Muscle layer of duodenum (tissue), 2 donors: ENCODE measurements around the gene MATN1.

ENCODE experiments used
- H3K27ac ChIP-seq: one replicate; pipeline ENCODE4 v1.7.0; 2013; ENCODE audit warnings: mild to moderate bottlenecking, low read length
- H3K27me3 ChIP-seq: one replicate; pipeline ENCODE4 v1.7.0; 2013; ENCODE audit warnings: low read depth, mild to moderate bottlenecking, control low read depth, low read length
- H3K36me3 ChIP-seq, 2 donors: one replicate each; pipeline ENCODE4 v1.7.0; 2013; ENCODE audit warnings: low read length in 2 of 2, control low read depth in 1 of 2, mild to moderate bottlenecking in 1 of 2; ENCODE audit not compliant: insufficient read depth in 2 of 2, control insufficient read depth in 1 of 2
- H3K4me1 ChIP-seq, 2 donors: one replicate each; pipeline ENCODE4 v1.7.0; 2013; ENCODE audit warnings: low read length in 2 of 2, mild to moderate bottlenecking in 2 of 2, control low read depth in 1 of 2, moderate library complexity in 1 of 2; ENCODE audit not compliant: insufficient read depth in 2 of 2, control insufficient read depth in 1 of 2
- H3K4me3 ChIP-seq, 2 donors: one replicate each; pipeline ENCODE4 v1.7.0; 2013; ENCODE audit warnings: low read length in 2 of 2, low read depth in 1 of 2, mild to moderate bottlenecking in 1 of 2
- H3K9me3 ChIP-seq, 2 donors: one replicate each; pipeline ENCODE4 v1.7.0; 2013; ENCODE audit warnings: low read length in 2 of 2, control low read depth in 1 of 2, mild to moderate bottlenecking in 1 of 2; ENCODE audit not compliant: control insufficient read depth in 1 of 2
- donor health status: healthy.

Gene MATN1

DNA sequence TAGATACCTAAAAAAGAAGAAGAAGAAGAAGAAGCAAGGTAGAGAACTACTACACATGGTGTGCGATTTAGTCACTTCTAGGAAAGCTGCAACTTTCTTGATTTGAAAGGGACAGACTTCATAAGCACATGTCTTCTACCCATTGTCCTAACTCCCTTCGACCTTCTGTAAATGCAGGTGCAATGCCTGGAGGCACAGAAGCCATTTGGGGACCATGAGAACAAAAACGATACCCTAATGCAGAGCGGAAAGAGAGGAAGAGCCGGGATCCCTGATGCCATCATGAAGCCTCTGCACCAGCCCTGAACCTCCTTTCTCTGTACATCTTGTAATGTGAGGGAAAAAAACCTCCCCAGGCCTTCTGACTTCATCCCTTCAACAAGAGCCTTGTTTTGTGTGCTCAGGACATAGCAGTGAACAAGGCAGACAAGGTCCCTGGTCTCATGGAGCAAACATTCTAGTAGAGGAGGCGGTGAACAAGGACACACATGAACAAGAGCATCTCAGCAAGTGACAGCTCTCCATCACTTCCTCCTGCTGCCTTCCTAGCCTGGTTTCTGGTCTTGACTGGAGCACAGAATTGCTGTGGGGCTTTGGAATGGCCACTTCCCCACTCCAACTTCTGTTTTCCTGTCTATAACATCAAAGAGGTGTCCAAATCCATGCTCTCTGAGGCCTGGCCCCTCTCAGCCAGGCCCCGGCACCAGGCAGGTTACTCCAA lies 39.7 kb upstream of the MATN1 start:
- no peak overlapping the region for H3K4me3 ChIP-seq
- H3K9me3 ChIP-seq: no peaks in the 10 kb centered on the region
- no peaks in the 10 kb centered on the region for H3K36me3 ChIP-seq
- no peak overlapping the region for H3K27ac ChIP-seq
- peaks cover 0 to 8% of the 10 kb centered on the region in 2 donors for H3K4me1 ChIP-seq
- H3K27me3 ChIP-seq: no peaks in the 10 kb centered on the region

DNA sequence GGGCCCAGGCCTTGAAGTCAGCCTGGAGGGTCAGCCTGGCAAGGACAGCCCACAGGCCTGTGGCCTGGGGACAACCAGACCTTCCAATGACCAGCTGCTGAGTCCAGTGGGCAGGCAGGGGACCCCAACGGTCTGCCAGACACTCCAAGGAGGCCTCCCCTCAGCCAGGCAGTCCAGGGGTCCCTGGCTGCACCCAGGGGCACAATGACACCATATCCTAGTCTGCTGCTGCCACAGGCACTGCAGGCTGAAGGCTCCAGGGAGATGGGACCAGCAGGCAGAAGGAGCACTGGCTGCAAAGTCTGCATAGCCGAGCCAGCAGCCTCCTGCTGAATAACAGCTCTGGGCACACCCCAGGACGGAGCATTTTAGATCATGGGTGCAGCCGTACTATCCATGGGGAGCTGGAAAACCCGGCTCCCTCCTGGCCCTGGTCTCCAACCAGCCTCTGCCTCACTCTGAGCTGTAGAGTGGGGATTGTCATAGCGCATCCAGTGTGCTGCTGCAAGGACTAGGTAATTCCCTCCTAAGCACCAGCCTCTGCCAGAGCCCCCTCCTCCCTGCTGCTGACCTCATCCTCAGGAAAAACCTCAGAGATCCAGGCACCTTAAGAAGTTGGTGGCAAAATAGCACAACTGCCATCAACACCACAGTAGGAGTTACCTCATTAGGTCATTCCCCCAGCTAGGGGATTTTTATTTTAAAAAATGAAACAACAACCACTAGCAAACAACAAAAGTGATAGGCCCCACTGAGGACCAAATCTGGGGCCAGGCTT lies 39.0 kb upstream of the MATN1 start:
- no peaks in the 10 kb centered on the region for H3K9me3 ChIP-seq
- no peak overlapping the region for H3K4me3 ChIP-seq
- no peaks in the 10 kb centered on the region for H3K27me3 ChIP-seq
- no peaks in the 10 kb centered on the region for H3K36me3 ChIP-seq
- no peak overlapping the region for H3K27ac ChIP-seq
- peaks cover 0 to 8% of the 10 kb centered on the region in 2 donors for H3K4me1 ChIP-seq

DNA sequence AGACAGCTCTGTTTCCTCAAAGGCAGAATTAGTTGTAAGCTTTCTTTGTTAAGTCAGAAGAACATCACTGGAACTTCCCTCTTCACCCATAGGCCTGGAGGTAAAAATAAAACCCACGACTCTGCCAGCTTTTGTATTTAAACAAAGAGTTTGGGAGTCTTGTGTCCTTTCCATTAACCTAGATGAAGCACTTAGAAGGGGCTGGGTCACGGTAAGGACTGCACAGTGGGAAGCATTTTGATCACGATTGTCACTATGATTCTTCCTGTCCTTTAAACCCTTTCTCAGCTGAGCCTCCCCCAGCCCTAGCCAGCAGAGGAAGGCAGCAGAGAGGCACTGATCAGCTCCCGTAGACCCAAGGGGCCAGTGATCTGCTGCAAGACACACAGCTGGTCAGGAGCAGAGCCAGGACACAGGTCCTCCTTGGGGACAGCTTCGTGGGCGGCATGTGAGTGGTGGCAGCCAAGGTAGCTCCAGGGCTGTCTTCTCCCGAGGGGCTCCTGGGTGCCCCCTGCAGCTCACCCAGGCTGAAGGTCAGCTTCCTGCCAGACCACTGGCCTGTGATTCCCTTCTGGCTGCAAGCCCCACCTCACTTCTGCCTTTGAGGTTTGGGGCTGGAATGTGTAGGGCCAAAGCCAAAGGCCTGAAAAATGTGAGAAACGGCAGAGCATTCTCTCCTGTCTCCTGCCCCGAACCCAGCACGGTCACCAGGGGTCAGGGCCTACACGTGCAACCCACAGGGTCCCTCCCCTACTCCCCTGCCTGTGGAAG lies 38.2 kb upstream of the MATN1 start:
- Histone ChIP-seq H3K27me3 (no peaks in the 10 kb centered on the region), H3K4me3 (no peak overlapping the region), H3K36me3 (no peaks in the 10 kb centered on the region), H3K27ac (no peak overlapping the region), H3K4me1 (peaks cover 0 to 8% of the 10 kb centered on the region in 2 donors), H3K9me3 (no peaks in the 10 kb centered on the region)

DNA sequence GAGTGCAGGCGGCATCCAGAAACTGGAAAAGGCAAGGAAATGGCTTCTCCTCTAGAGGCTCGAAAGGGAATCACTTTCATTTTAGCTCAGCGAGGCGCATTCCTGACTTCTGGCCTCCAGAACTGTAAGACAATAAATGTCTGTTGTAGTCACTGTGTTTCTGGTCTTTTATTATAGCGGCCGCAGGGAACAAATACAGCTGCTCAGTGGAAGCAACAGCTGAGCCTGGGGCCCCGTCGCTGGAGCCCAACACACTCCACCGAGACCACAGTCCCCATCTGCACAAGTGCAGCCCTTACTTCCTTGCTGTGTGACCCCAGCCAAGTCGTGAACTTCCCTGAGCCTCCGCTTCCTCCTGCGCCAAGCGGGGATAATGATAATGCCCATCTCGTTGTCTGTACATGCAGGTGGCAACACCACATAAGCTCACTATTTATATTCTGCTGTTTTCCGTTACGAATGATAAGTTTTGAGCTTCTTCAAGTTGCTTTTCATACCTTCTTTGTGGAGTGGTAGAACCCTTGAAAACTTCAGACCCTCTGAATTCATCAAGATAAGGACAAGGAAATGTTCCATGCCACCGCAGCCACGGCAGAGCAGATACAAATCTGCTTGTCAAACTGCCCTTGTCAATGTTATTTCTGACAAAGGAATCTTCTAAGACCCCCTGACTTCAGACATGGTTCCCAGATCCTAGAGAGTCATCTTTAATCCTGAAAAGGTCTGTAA lies 37.4 kb upstream of the MATN1 start:
- Histone ChIP-seq H3K9me3 (no peaks in the 10 kb centered on the region), H3K27ac (no peak overlapping the region), H3K27me3 (no peaks in the 10 kb centered on the region), H3K4me1 (peaks cover 0 to 8% of the 10 kb centered on the region in 2 donors), H3K36me3 (no peaks in the 10 kb centered on the region), H3K4me3 (no peak overlapping the region)

DNA sequence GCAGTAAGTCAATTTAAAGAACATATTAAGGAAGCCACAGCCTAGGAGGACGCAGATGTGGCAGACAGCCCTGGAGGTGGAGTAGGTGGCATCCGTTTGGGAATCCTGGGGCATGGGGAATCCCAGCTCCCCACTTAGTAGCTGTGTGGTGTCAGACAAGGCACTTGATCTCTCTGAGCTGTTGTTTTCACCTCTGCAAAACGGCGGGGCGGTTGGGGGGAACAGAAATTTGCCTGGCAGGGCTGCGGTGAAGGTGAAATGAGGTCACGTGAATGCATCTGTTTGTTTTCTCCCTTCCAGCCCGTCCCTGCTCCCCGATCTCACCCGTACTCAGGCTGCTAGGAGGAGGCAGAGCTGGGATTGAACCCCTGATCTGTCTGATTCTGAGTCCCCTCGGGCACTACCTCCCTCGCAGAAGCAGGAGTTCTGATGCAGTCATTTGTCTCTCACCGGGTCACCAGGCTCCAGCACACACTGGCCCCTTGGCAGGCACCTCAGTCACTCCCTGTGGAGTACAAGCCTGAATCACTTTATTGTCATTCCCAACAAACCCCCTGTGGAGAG lies 36.4 kb upstream of the MATN1 start:
- H3K4me1 ChIP-seq: peaks cover 0 to 8% of the 10 kb centered on the region in 2 donors
- no peak overlapping the region for H3K4me3 ChIP-seq
- H3K27me3 ChIP-seq: no peaks in the 10 kb centered on the region
- no peaks in the 10 kb centered on the region for H3K9me3 ChIP-seq
- H3K36me3 ChIP-seq: no peaks in the 10 kb centered on the region
- H3K27ac ChIP-seq: no peak overlapping the region

DNA sequence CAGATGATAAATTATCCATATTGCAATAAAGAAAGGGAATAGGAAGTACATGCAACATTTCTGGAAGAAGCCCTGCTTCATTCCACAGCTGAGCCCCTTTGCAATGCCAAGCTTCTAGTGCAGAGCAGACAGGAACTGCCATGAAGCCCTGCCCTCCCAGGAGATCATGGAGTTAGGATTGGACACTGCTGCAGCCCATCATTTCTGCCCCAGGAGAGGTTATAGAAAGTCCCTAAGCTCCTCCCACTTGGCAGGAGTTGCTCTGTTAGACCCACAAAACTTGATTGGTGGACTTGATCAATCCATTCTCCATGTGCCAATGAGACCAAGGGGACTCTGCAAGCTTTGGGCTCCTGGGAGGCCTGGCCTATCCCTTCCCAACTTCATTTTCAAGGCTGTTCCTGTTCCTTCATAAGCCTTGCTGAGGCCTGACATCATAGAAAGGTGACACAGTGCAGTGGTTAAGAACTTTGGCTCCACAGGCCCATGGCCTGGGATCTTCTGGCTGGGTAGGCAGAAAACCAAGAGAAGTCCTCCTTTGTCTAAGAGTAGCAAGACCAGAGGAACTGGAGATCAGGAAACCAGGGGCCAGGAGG lies 35.5 kb upstream of the MATN1 start:
- Histone ChIP-seq H3K36me3 (no peaks in the 10 kb centered on the region), H3K4me3 (no peak overlapping the region), H3K4me1 (peaks cover 0 to 8% of the 10 kb centered on the region in 2 donors), H3K9me3 (no peaks in the 10 kb centered on the region), H3K27ac (no peak overlapping the region), H3K27me3 (no peaks in the 10 kb centered on the region)

DNA sequence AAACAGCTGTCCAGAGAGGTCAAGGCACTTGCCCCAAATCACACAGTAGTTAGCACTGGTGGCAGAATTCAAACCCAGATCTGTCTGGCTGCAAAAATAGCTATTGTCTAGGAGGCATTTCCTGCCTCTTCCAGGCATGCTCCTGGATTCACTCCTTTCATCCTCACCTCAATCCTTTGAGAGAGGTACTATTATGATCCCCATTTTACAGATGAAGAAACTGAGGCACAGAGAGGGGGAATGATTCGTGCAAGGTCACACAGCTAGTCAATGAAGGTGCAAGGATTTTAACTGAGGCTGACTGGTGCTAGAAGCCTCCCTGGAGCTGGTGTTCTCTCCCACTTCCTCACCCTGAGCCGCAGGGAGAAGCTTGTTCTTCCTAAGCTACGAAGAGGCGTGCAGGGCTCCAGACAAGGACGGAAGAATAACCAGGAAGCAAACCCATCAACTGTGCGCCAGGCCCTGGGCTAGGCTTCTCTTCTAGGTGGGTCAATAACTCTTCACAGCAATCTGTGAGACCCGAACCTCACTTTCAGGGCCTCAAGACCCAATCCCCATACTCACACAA lies 34.8 kb upstream of the MATN1 start:
- H3K27me3 ChIP-seq: no peaks in the 10 kb centered on the region
- peak overlapping the region in 1 of 2 donors; percentile 67 for H3K4me3 ChIP-seq
- H3K27ac ChIP-seq: no peak overlapping the region
- H3K4me1 ChIP-seq: peaks cover 0 to 8% of the 10 kb centered on the region in 2 donors
- no peaks in the 10 kb centered on the region for H3K9me3 ChIP-seq
- H3K36me3 ChIP-seq: no peaks in the 10 kb centered on the region

DNA sequence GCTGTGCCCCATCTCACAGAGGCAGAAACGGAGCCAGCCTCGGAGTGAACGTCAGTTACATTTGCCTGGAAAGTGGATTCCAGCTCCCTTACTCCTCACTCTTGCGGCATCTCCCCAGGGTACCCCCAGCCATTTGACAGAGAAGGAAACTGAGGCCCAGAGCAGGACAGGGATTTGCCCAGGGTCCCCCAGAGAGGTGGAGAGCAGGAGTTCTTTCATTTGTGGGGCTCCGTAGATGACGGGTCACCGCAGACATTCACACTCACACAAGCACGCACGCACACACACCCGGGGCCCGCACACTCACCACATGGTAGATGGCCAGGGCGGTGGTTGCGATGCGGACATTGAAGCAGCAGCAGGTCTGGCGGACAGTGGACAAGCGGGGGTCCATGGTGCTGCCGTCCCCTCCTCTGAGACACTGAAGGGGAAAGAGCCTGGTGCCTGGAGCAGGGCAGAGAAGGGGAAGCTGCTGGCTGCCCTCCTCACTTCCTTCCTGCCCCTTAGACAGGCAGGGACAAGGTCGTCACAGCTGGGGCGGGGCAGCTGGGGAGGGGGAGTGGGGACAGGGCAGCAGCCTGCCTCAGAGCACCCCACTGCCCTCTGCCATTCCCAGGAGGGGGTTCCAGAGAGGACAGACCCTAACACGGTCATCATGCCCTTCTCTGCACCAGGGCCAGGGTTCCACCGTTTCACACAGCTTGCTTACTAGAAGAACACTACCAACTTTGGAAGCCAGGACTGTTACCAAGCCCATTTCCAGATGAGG lies 34.2 kb upstream of the MATN1 start, which contains the start of gene LAPTM5:
Gene LAPTM5 (minus strand): TSS at position 423 of the 769 bp plus-strand sequence. CDS start 29 bp downstream, at position 394.
- H3K9me3 ChIP-seq: no peaks in the 10 kb centered on the region
- H3K4me3 ChIP-seq: peak within 1 kb of the TSS; percentile 54 to 67
- H3K27me3 ChIP-seq: no peaks in the 10 kb centered on the region
- peak within 1 kb of the TSS; percentile 83 for H3K27ac ChIP-seq
- H3K36me3 ChIP-seq: no peaks in the 10 kb centered on the region
- H3K4me1 ChIP-seq: peaks cover 0 to 8% of the 10 kb centered on the region in 2 donors

DNA sequence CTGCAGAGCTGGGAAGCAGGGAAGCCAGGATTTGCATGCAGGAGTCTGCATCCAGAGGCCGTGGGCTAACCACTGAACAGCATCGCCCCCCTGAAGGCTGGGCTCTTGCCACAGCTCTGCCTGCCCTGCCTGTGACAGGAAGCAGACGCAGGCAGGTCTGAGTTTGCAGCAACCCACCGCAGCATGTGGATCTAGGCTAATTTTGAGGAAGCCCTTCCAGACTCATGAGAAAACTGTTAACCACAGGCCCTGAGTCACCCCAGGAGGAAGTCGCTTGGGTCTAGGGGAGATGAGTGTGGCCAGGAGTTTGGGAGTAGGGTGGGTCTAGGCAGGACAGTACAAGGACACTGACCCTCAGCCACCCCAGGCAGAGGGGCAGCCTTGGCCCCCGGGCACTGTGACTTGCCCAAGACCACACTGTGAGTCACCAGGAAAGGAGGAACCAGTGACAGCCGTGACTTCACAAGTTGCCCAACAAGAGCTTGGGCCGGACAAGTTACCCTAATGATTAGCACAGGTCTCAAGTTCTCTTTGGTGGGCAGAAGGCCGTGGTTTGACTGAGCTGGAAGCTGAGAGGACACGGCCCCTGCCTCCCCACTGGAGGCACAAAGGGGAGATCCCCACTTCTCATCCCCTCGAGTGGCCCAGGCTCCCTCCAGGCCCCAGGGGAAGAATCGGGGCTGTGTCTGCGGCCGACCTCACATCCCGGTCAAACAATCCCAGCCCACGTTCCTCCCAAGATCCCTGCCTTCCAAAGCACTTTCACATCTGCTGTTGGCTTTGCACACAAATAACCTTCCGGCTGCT lies 33.4 kb upstream of the MATN1 start:
- Histone ChIP-seq H3K9me3 (no peaks in the 10 kb centered on the region), H3K4me1 (peaks cover 0 to 5% of the 10 kb centered on the region in 2 donors), H3K4me3 (peak overlapping the region; percentile 54 to 67), H3K27me3 (no peaks in the 10 kb centered on the region), H3K36me3 (no peaks in the 10 kb centered on the region), H3K27ac (peak overlapping the region; percentile 83)
